H1 (cell line): Measurements from ENCODE around the gene FIGNL1. TPM values are rescaled to one million over a fixed set of nuclear protein-coding genes. Genes with fewer than 3 reads are reported as not detected.

Experiments used
- CBX8 ChIP-seq: fragments of 300-800, 300-1000 bp; sonication (generic); IDR thresholded peaks from 2 replicates; pipeline ENCODE4 v1.7.1; 2016; ENCODE audit warnings: low read depth, low read length, borderline replicate concordance
- KDM4A ChIP-seq: IDR thresholded peaks from one replicate; pipeline ENCODE4 v1.7.1; 2012; ENCODE audit warnings: low read depth, mild to moderate bottlenecking, moderate library complexity, low read length, inconsistent platforms; ENCODE audit not compliant: severe bottlenecking
- KDM5A ChIP-seq: fragments of 200-600 bp; IDR thresholded peaks from 2 replicates; pipeline ENCODE4 v1.7.1; 2012; ENCODE audit warnings: mild to moderate bottlenecking, low read length, inconsistent platforms, mixed read lengths
- MAX ChIP-seq: IDR thresholded peaks from 2 replicates; pipeline ENCODE4 v1.6.1; 2012; ENCODE audit warnings: inconsistent platforms
- POU5F1 ChIP-seq: IDR thresholded peaks from 2 replicates; pipeline ENCODE4 v1.6.1; 2011; ENCODE audit warnings: low read depth, mild to moderate bottlenecking, low read length, moderate library complexity
- SAP30 ChIP-seq: fragments of 300-600 bp; sonication (generic); IDR thresholded peaks from 2 replicates; pipeline ENCODE4 v1.7.1; 2012; ENCODE audit warnings: low read length, moderate library complexity, mild to moderate bottlenecking, inconsistent platforms; ENCODE audit not compliant: insufficient read depth, insufficient replicate concordance
- polyA plus RNA-seq, 7 experiments: library from polyadenylated mRNA; depleted of rRNA in 3 of 7; stranded (reverse) in 5 of 7; unstranded in 2 of 7; fragments of >200 nt in 5 of 7; fragments of 200-250 nt in 2 of 7; gene quantifications; 1 replicate in 5 of 7; 2 replicates in 1 of 7; 4 replicates in 1 of 7; pipeline versions ENCODE4 v1.2.1 to v1.2.3, GENCODE V29; 2011 to 2013; ENCODE audit warnings: missing spikeins in 2 of 7, mixed read lengths in 2 of 7
- total RNA-seq: library from RNA; stranded (reverse); fragmentation: NEBNext Ultra II Directional; extraction: Animal tissue kit (Norgen Biotek cat#: 25700); gene quantifications from 2 replicates; pipeline ENCODE4 v1.2.1, GENCODE V29; 2021

Gene FIGNL1
- total and polyA plus RNA-seq, 2 of the 8 experiments (the other 6 are each of a cell fraction or from before 2014, with no cell fraction given), result 6.5 to 9.9 TPM

- TF ChIP-seq KDM4A (no peak), KDM5A (no peak), POU5F1 (no peak), MAX (no peak), CBX8 (no peak), SAP30 (no peak)
Measured at GRCh38 chr7:50463035-50463434, 12.9 kb upstream of the FIGNL1 start (continued).
